Measurements from ENCODE around the gene CAMLG. TPM values are rescaled to one million over a fixed set of nuclear protein-coding genes. Genes with fewer than 3 reads are reported as not detected.

CAMLG gene
- polyA plus RNA-seq, 1 of the 3 experiments (the other 2 are of a cell fraction), result 16.9 TPM

- Histone ChIP-seq H3K4me1 (ENCODE audit: control insufficient read depth in 1 of 2, insufficient read depth in 2 of 2, low read depth in 1 of 2, low read length in 1 of 2) (no peaks in the 10 kb centered on the region), H3K4me2 (no peak overlapping the region), H4K20me1 (ENCODE audit: insufficient read depth) (no peaks in the 10 kb centered on the region), H3F3A (replicated peaks; ENCODE audit: insufficient read depth) (peaks cover 11% of the 10 kb centered on the region), H3K4me3 (ENCODE audit: low read depth in 2 of 2, low read length in 1 of 2) (no peak overlapping the region), H3K27ac (ENCODE audit: low read depth in 2 of 2, low read length in 1 of 2) (no peak overlapping the region), H3K36me3 (replicated peaks in 1 of 2; ENCODE audit: control insufficient read depth in 1 of 2, insufficient read depth in 2 of 2, low read length in 1 of 2) (peaks cover 0 to under 1% of the 10 kb centered on the region in 2 experiments), H3K9me3 (no peaks in the 10 kb centered on the region), H2AFZ (ENCODE audit: low read depth) (no peak overlapping the region), H3K27me3 (ENCODE audit: insufficient read depth) (no peaks in the 10 kb centered on the region), H3K9me2 (no peaks in the 10 kb centered on the region), H3K79me2 (ENCODE audit: insufficient read depth) (no peaks in the 10 kb centered on the region), H3K9ac (no peak overlapping the region)
- ChIA-PET POLR2A (no interaction called here), CTCF (no interaction called here)
- 62% methylated on average over 3 of the region's 3 CpGs for WGBS (ENCODE audit: low lambda C conversion rate)
- TF ChIP-seq EZH2phosphoT487 (IDR thresholded peaks at IDR 0.05; ENCODE audit: borderline replicate concordance, low read depth), result no peak
- TF ChIP-seq ELF1 (IDR thresholded peaks at IDR 0.05), result no peak
- no peak for TF ChIP-seq RCOR1 (IDR thresholded peaks at IDR 0.05; ENCODE audit: low read length)
- DNase-seq, result no peak
These were observed 5.5 kb upstream of the CAMLG start for GRCh38 chr5:134732819-134733218.

- H3K4me2 ChIP-seq, result no peak overlapping the region
- H3K4me1 ChIP-seq (ENCODE audit: control insufficient read depth in 1 of 2, insufficient read depth in 2 of 2, low read depth in 1 of 2, low read length in 1 of 2), result peaks cover 0 to 7% of the 10 kb centered on the region in 2 experiments; a peak in 2 of 4 replicates
- ChIA-PET CTCF (interaction anchor here (0.8 to 2.8 kb wide), 2 partner anchors 23 to 324 kb away, joined by 3 to 13 read pairs; partner anchors contain the start of genes CDKN2AIPNL and DDX46), POLR2A (no interaction called here)
- H3K9me2 ChIP-seq, result no peaks in the 10 kb centered on the region
- no peak overlapping the region for H3K27ac ChIP-seq (ENCODE audit: low read depth in 2 of 2, low read length in 1 of 2)
- TF ChIP-seq GABPA (IDR thresholded peaks at IDR 0.05; ENCODE audit: low read depth) (no peak), MXI1 (IDR thresholded peaks at IDR 0.05; ENCODE audit: low read depth, low read length) (no peak), GATA2 (CRISPR knock-in tag; IDR thresholded peaks at IDR 0.05) (no peak), ELF1 (IDR thresholded peaks at IDR 0.05) (no peak), NRF1 (IDR thresholded peaks at IDR 0.05; ENCODE audit: low read depth, low read length) (no peak)
- no peak overlapping the region for H3K9ac ChIP-seq
- no peak overlapping the region for H3K4me3 ChIP-seq (ENCODE audit: low read depth in 2 of 2, low read length in 1 of 2)
- peaks cover 10% of the 10 kb centered on the region for H3F3A ChIP-seq (replicated peaks; ENCODE audit: insufficient read depth)
- no peaks in the 10 kb centered on the region for H3K27me3 ChIP-seq (ENCODE audit: insufficient read depth)
- no peak for DNase-seq
- H3K36me3 ChIP-seq (replicated peaks in 1 of 2; ENCODE audit: control insufficient read depth in 1 of 2, insufficient read depth in 2 of 2, low read length in 1 of 2), result no peaks in the 10 kb centered on the region
- 0 out of 2 replicates have a peak, but pooled peaks cover 3% of the 10 kb centered on the region for H4K20me1 ChIP-seq (ENCODE audit: insufficient read depth)
- no peak overlapping the region for H2AFZ ChIP-seq (ENCODE audit: low read depth)
- peaks cover 18% of the 10 kb centered on the region for H3K79me2 ChIP-seq (ENCODE audit: insufficient read depth)
- no peaks in the 10 kb centered on the region for H3K9me3 ChIP-seq
- WGBS (ENCODE audit: low lambda C conversion rate), result 84% methylated on average over 4 of the region's 4 CpGs
These were observed 3.1 kb upstream of the CAMLG start for GRCh38 chr5:134735243-134735642.

- CTCF ChIA-PET, result interaction anchor here (0.8 to 2.8 kb wide), 3 partner anchors 22 to 325 kb away, joined by 3 to 13 read pairs (median 7); partner anchors contain the start of genes CDKN2AIPNL, DDX46 and PCBD2
- peaks cover 8% of the 10 kb centered on the region for H3F3A ChIP-seq (replicated peaks; ENCODE audit: insufficient read depth)
- no peak overlapping the region for H3K9ac ChIP-seq
- H3K36me3 ChIP-seq (replicated peaks in 1 of 2; ENCODE audit: control insufficient read depth in 1 of 2, insufficient read depth in 2 of 2, low read length in 1 of 2), result peaks cover 1 to 6% of the 10 kb centered on the region in 2 experiments
- H4K20me1 ChIP-seq (ENCODE audit: insufficient read depth), result 0 out of 2 replicates have a peak, but pooled peaks cover 3% of the 10 kb centered on the region
- no peaks in the 10 kb centered on the region for H3K27me3 ChIP-seq (ENCODE audit: insufficient read depth)
- POLR2A ChIA-PET, result interaction anchor here (1.0 kb wide), 1 partner anchor 22 kb away, joined by 3 read pairs; the partner anchor contains the start of gene DDX46
- no peaks in the 10 kb centered on the region for H3K9me2 ChIP-seq
- no peak overlapping the region for H3K27ac ChIP-seq (ENCODE audit: low read depth in 2 of 2, low read length in 1 of 2)
- H2AFZ ChIP-seq (ENCODE audit: low read depth), result no peak overlapping the region
- H3K9me3 ChIP-seq, result no peaks in the 10 kb centered on the region
- peaks cover 29% of the 10 kb centered on the region for H3K79me2 ChIP-seq (ENCODE audit: insufficient read depth)
- H3K4me1 ChIP-seq (ENCODE audit: control insufficient read depth in 1 of 2, insufficient read depth in 2 of 2, low read depth in 1 of 2, low read length in 1 of 2), result peaks cover 0 to 12% of the 10 kb centered on the region in 2 experiments; a peak in 2 of 4 replicates
- no peak overlapping the region for H3K4me2 ChIP-seq
- TF ChIP-seq REST (IDR thresholded peaks at IDR 0.05; ENCODE audit: low read depth, low read length), result no peak
- no peak for TF ChIP-seq RCOR1 (IDR thresholded peaks at IDR 0.05; ENCODE audit: low read length)
- TF ChIP-seq YY1 (IDR thresholded peaks at IDR 0.05; ENCODE audit: low read depth), result no peak
- TF ChIP-seq TEAD4 (IDR thresholded peaks at IDR 0.05; ENCODE audit: borderline replicate concordance, insufficient read depth), result no peak
- TF ChIP-seq CHD2 (IDR thresholded peaks at IDR 0.05; ENCODE audit: low read length, partially characterized antibody), result no peak
- TF ChIP-seq CTCF (IDR thresholded peaks at IDR 0.05), result no peak
- no peak for TF ChIP-seq MXI1 (IDR thresholded peaks at IDR 0.05; ENCODE audit: low read depth, low read length)
- no peak overlapping the region for H3K4me3 ChIP-seq (ENCODE audit: low read depth in 2 of 2, low read length in 1 of 2)
- no peak for DNase-seq
- WGBS (ENCODE audit: low lambda C conversion rate), result 75% methylated on average over 2 of the region's 2 CpGs
These were observed 2.1 kb upstream of the CAMLG start for GRCh38 chr5:134736173-134736812.
